UCSD-AML1 (cell line): ENCODE measurements around the gene SBF2.
"Not testable (repeated sequence)": the region's sequence is repeated elsewhere in the genome, so short reads cannot be mapped to it uniquely, and the experiment has no call there.

Experiments used
- DNase-seq: peaks from one replicate; lab custom pipeline; 2025; ENCODE audit not compliant: unreplicated experiment; lab: John Stamatoyannopoulos, UW

The SBF2 gene

GRCh38 chr11:10204021-10204420, 90.0 kb downstream of the SBF2 start:
- DNase-seq, result no peak

GRCh38 chr11:10201343-10201742, 92.7 kb downstream of the SBF2 start:
- DNase-seq, result no peak

- DNase-seq, result no peak
Measured at GRCh38 chr11:10197091-10197490, 96.9 kb downstream of the SBF2 start.

- DNase-seq, result no peak
Measured at GRCh38 chr11:10192036-10192435, 102.0 kb downstream of the SBF2 start.

GRCh38 chr11:10181811-10182210, 112.2 kb downstream of the SBF2 start:
- DNase-seq, result no peak

GRCh38 chr11:10164621-10165020, 129.4 kb downstream of the SBF2 start:
- DNase-seq, result no peak

DNA sequence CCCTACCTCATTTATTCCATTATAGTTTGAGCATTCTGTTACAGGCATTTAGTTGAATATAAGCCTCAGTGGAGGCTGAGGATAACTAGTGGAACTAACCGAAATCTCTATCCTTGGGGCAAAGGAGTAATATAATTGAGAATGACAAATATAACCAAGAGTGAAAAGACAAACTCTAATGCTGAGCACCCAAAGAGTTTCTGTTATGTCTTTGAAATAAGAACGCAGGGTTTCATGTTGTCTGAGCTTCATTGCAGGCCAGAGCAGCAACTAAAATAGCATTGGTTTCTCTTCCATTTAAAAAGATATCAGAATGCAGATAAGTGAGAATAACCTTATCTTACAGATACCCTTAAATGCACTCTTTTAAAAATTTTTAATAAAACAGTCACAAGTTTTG, 131.8 kb downstream of the SBF2 start:
- DNase-seq, result no peak

GRCh38 chr11:10160350-10160749, 133.7 kb downstream of the SBF2 start:
- DNase-seq, result no peak

- no peak for DNase-seq
Measured at GRCh38 chr11:10158461-10158860, 135.6 kb downstream of the SBF2 start.

DNA sequence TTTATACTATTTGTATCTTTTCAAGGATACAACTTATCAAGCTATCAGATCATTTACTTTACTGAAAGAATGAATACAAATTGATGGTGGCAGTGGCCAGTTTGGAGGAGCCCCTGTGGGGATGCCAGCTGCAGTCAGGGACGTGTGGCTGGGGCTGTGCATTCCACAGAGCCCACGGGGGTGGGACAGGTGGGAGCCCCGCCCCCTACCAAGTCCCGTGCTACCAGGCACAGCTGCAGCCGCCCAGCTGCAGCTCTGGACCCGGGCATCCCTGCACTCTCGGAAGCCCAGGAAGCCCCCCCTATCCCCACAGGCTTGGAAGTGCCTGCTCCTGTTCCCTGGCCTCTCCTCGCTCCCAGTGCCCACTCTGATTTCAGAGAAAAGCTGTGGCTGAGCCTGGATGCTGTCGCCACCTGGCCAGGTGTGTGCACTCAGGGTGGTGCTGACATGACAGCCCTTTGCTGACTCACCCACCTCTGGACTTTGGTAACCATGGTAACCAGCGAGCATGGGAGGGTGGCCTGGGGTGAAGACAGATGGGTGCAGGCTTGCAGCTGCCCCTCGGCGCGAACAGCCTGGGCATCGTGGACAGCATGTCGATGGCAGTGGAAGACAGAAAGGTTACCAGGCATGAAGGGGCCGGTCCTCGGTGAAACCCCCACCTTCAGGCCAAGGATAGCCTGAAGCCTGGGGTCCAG, 138.1 kb downstream of the SBF2 start:
- DNase-seq, result no peak

- no peak for DNase-seq
Measured at GRCh38 chr11:10150800-10151199, 143.2 kb downstream of the SBF2 start.

DNA sequence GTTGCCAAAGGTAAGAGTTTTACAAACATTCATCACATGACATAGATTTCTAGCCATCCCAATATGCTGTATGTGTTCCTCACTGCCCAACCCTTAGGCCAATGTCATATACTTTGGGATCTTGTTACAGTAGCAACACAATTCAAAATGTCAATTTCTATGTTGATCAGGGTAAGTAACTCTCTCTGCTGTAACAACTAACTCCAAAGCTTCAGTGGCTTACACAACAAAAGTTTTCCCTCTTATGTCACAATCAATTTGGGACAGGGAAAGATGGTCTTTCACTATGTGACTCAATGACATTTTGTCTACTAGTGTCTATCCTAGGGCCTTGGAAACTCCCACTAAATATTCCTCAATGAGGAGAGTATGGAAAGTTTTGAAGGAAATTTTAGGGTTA, 144.5 kb downstream of the SBF2 start:
- no peak for DNase-seq

- no peak for DNase-seq
Measured at GRCh38 chr11:10147195-10147594, 146.8 kb downstream of the SBF2 start.

DNA sequence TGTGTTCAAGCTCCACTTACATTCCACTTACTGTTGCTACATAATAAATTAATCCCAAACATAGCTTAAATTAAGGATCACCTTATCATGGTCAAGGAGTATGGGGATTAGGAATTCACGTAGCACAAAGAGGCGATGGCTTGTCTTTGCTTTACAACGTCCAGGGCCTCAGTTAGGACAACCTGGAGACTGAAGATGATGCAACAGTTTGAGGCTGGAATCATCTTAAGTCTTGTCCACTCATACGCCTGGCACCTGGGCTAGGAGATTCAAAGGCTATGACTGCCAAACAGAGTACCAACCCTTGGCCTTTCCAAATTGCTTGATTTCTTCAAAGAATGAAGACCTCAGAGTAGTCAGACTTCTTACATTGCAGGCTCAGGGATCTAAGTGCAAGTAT, 149.1 kb downstream of the SBF2 start:
- no peak for DNase-seq

GRCh38 chr11:10139656-10140055, 154.4 kb downstream of the SBF2 start:
- no peak for DNase-seq

DNA sequence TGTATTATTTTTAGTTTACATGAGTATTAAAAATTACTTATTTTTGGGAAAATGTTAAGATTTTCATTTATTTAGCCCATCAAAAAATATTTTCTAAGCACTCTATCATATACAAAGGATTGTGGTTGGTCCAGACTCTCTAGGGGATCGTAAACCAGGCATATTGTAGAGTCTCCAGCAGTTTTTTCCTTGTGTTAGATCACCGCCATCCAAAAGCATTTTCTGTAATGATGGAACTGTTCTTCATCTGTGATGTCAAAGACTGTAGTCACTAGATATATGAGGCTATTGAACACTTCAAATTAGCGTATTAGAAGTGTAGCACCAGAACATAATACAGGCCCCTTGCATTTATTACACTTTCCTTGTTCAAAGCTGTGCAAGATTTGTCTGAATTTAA, 154.9 kb downstream of the SBF2 start:
- DNase-seq, result no peak

GRCh38 chr11:10134975-10135481, 159.0 kb downstream of the SBF2 start:
- DNase-seq, result no peak

GRCh38 chr11:10134226-10134625, 159.8 kb downstream of the SBF2 start:
- not testable (repeated sequence) for DNase-seq

- DNase-seq, result not testable (repeated sequence)
Measured at GRCh38 chr11:10133251-10133650, 160.8 kb downstream of the SBF2 start.

DNA sequence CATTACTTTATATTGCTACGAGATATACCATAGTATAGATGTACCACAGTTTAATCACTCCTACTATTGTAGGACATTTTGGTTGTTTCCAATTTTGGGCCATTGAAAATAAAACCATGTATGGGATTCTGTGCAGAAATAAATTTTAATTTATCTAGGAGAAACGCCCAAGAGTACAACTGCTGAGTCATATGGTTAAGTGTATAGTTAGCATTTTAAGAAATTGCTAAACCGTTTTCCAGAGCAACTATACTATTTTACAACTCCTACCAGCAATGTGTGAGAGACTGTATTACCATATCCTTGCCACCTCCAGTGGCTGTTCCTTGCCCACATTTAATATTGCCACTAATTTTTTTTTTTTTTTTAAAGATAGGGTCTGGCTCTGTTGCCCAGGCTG, 163.1 kb downstream of the SBF2 start:
- DNase-seq, result no peak

DNA sequence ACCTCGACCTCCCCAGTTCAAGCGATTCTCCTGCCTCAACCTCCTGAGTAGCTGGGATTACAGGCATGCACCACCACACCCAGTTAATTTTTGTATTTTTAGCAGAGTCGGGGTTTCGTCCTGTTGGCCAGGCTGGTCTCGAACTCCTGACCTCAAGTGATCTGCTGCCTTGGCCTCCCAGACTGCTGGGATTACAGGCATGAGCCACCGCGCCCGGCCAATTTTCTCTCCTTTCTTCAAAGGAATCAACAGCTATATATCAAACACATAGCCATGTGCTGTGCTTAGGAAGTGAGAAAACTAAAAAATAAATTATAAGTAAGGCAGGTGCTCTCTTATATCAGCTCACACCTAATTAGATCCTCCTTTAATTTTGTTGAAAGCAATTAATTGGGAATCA, 164.8 kb downstream of the SBF2 start:
- not testable (repeated sequence) for DNase-seq

DNA sequence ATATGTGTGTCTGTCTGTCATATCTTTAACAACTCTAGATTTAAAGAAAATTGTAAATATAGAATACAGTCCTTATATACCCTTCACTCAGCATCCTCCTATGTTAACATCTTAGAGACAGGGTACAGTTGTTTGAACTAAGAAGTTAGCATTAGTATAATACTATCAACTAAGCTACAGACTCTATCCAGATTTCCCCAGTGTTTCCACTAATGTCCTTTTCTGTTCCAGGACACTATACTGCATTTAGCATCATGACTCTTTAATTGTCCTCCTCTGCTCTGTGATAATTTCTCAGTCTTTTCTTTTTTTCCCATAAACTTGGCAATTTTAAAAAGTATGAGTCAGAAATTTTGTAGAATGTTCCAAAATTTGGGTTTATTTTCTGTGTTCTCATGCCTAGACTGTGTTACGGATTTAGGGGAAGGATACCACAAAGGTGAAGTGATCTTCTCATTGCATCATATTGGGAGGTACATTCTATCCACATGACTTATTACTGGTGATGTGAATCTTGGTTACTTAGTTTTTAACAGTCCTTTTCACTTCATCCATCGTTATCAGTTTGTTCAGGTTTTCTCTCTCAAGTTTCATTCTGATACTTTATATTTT, 168.4 kb downstream of the SBF2 start:
- no peak for DNase-seq
